GM19035 (cell line): ENCODE results near the gene PLP1.
"Not testable (repeated sequence)": the region's sequence is repeated elsewhere in the genome, so short reads cannot be mapped to it uniquely, and the experiment has no call there.

Experiments used
- ATAC-seq: cut with Tn5 transposase; IDR thresholded peaks from one replicate; pipeline ENCODE4 v1.9.1; 2021; ENCODE audit not compliant: unreplicated experiment

The PLP1 gene

GRCh38 chrX:103780336-103781061 is 3.9 kb downstream of the PLP1 start:
- no peak for ATAC-seq

GRCh38 chrX:103781062-103781402 is 4.4 kb downstream of the PLP1 start:
- no peak for ATAC-seq

GRCh38 chrX:103781706-103782105 is 5.1 kb downstream of the PLP1 start:
- no peak for ATAC-seq

- no peak for ATAC-seq
These were observed 6.0 kb downstream of the PLP1 start for GRCh38 chrX:103782640-103783039.

GRCh38 chrX:103783196-103783595 is 6.6 kb downstream of the PLP1 start:
- ATAC-seq = no peak

- no peak for ATAC-seq
These were observed 7.3 kb downstream of the PLP1 start for GRCh38 chrX:103783971-103784370.

- ATAC-seq = no peak
These were observed 12.4 kb downstream of the PLP1 start for GRCh38 chrX:103789004-103789403.

GRCh38 chrX:103791228-103791627 is 14.6 kb downstream of the PLP1 start:
- no peak for ATAC-seq

- ATAC-seq = no peak
These were observed 15.3 kb downstream of the PLP1 start for GRCh38 chrX:103791826-103792485.

GRCh38 chrX:103792916-103793544 is 16.4 kb downstream of the PLP1 start:
- no peak for ATAC-seq

- ATAC-seq = no peak
These were observed 16.9 kb downstream of the PLP1 start for GRCh38 chrX:103793545-103793940.

- ATAC-seq = no peak
These were observed 17.5 kb downstream of the PLP1 start for GRCh38 chrX:103794119-103794518.

GRCh38 chrX:103797691-103798090 is 21.1 kb downstream of the PLP1 start:
- no peak for ATAC-seq

- ATAC-seq = no peak
These were observed 23.7 kb downstream of the PLP1 start for GRCh38 chrX:103800318-103800717.

GRCh38 chrX:103805860-103806259 is 29.2 kb downstream of the PLP1 start:
- ATAC-seq = no peak

- ATAC-seq = no peak
These were observed 30.3 kb downstream of the PLP1 start for GRCh38 chrX:103806862-103807474.

GRCh38 chrX:103811858-103812257 is 35.2 kb downstream of the PLP1 start:
- ATAC-seq = no peak

GRCh38 chrX:103817101-103817500 is 40.5 kb downstream of the PLP1 start:
- ATAC-seq = not testable (repeated sequence)

- ATAC-seq = no peak
These were observed 40.9 kb downstream of the PLP1 start for GRCh38 chrX:103817502-103817901.

- ATAC-seq = no peak
These were observed 42.4 kb downstream of the PLP1 start for GRCh38 chrX:103818842-103819619.

- ATAC-seq = not testable (repeated sequence)
These were observed 44.2 kb downstream of the PLP1 start for GRCh38 chrX:103820802-103821201.
